GM12878 (cell line): ENCODE measurements around the gene UIMC1. TPM values are rescaled to one million over a fixed set of nuclear protein-coding genes. Genes with fewer than 3 reads are reported as not detected.

Experiments
- ATAC-seq: fragments of 200-7000 bp; cut with Tn5 transposase; 3 replicates; pipeline ENCODE4 v1.9.1; 2020; ENCODE audit warnings: mild to moderate bottlenecking, moderate library complexity
- BruUV-seq: library from RNA; stranded (reverse); fragments of 400-500 nt; replicated peaks from 2 replicates; lab custom pipeline; 2021; lab: Mats Ljungman, UMichigan
- CTCF ChIA-PET: fragments of 300-600 bp; sonication (Branson Sonifier 250); formaldehyde crosslinking; extraction: SDS; loops from one replicate; lab custom pipeline; 2021; ENCODE audit warnings: inconsistent platforms; lab: Yijun Ruan, JAX
- POLR2A ChIA-PET: fragments of 350-600 bp; formaldehyde crosslinking; extraction: SDS; loops from one replicate; lab custom pipeline; 2021; ENCODE audit warnings: inconsistent platforms; lab: Charles Lee
- RAD21 ChIA-PET: fragments of 300-600 bp; sonication (Branson Sonifier 250); formaldehyde crosslinking; loops from one replicate; lab custom pipeline; 2023; ENCODE audit warnings: antibody characterized with exemption; ENCODE audit not compliant: unreplicated experiment; lab: Charles Lee
- SMC1A ChIA-PET: fragments of 300-600 bp; sonication (Branson Sonifier 250); formaldehyde crosslinking; loops from one replicate; lab custom pipeline; 2023; ENCODE audit not compliant: unreplicated experiment, uncharacterized antibody; lab: Charles Lee
- DNase-seq: peaks from one replicate; pipeline ENCODE4 v3.0.0-alpha.2; 2011; ENCODE audit warnings: low read depth, low spot score
- FAIRE-seq: peaks from 3 replicates; lab custom pipeline; 2011; peaks lifted over from hg19 to GRCh38; lab: Jason Lieb, UNC
- H2AFZ ChIP-seq: 2 replicates; pipeline ENCODE4 v1.6.0; 2011; ENCODE audit warnings: low read depth, low read length, control low read depth; ENCODE audit not compliant: control insufficient read depth
- H3K27ac ChIP-seq: 2 replicates; pipeline ENCODE4 v1.5.1; 2011; ENCODE audit warnings: control low read depth; ENCODE audit not compliant: control insufficient read depth, insufficient read depth
- H3K27me3 ChIP-seq, 2 experiments: replicated peaks in 1 of 2; 2 replicates each; pipeline versions ENCODE4 v1.6.0 to v1.6.1; 2011; ENCODE audit warnings: low read length in 1 of 2; ENCODE audit not compliant: control insufficient read depth in 2 of 2, insufficient read depth in 2 of 2
- H3K36me3 ChIP-seq, 2 experiments: 2 replicates each; pipeline ENCODE4 v1.5.1; 2011; ENCODE audit warnings: low read length in 1 of 2; ENCODE audit not compliant: control insufficient read depth in 2 of 2, insufficient read depth in 2 of 2
- H3K4me1 ChIP-seq: 2 replicates; pipeline ENCODE4 v1.6.1; 2011; ENCODE audit warnings: mild to moderate bottlenecking, low read length, moderate library complexity, mixed read lengths; ENCODE audit not compliant: control insufficient read depth, insufficient read depth
- H3K4me2 ChIP-seq: 2 replicates; pipeline ENCODE4 v1.6.0; 2011; ENCODE audit warnings: control low read depth; ENCODE audit not compliant: control insufficient read depth, insufficient read depth
- H3K4me3 ChIP-seq: fragments of 200-600 bp; sonication (generic); 2 replicates; pipeline ENCODE4 v1.5.1; 2016
- H3K79me2 ChIP-seq: 2 replicates; pipeline ENCODE4 v1.6.0; 2011; ENCODE audit warnings: low read length; ENCODE audit not compliant: control insufficient read depth, insufficient read depth
- H3K9ac ChIP-seq: 2 replicates; pipeline ENCODE4 v1.8.0; 2011; ENCODE audit warnings: low read length, control low read depth, mixed read lengths; ENCODE audit not compliant: control insufficient read depth, insufficient read depth
- H3K9me3 ChIP-seq: replicated peaks from 3 replicates; pipeline ENCODE4 v1.5.1; 2011; ENCODE audit warnings: mild to moderate bottlenecking, low read length; ENCODE audit not compliant: control insufficient read depth, insufficient read depth
- H4K20me1 ChIP-seq: 2 replicates; pipeline ENCODE4 v1.6.0; 2011; ENCODE audit not compliant: control insufficient read depth, insufficient read depth
- CBFB ChIP-seq: IDR thresholded peaks from 2 replicates; pipeline ENCODE4 v1.6.1; 2016; ENCODE audit warnings: antibody characterized with exemption, low read depth
- DPF2 ChIP-seq: fragments of 450-650 bp; IDR thresholded peaks from 2 replicates; pipeline ENCODE4 v1.6.1; 2017; ENCODE audit warnings: mild to moderate bottlenecking
- EGR1 ChIP-seq, 2 experiments: IDR thresholded peaks; 1 replicate in 1 of 2; 2 replicates in 1 of 2; pipeline ENCODE4 v1.6.1; 2011 to 2012; ENCODE audit warnings: low read depth in 2 of 2, low read length in 2 of 2, borderline replicate concordance in 1 of 2, mild to moderate bottlenecking in 1 of 2, moderate library complexity in 1 of 2
- MXI1 ChIP-seq: fragments of 150-350 bp; IDR thresholded peaks from 2 replicates; pipeline ENCODE4 v1.6.1; 2011; ENCODE audit warnings: low read depth, mild to moderate bottlenecking, inconsistent platforms, low read length, improper control_type of control experiment
- SRF ChIP-seq, 2 experiments: IDR thresholded peaks; 2 replicates each; pipeline ENCODE4 v1.6.1; 2011; ENCODE audit warnings: low read depth in 2 of 2, low read length in 2 of 2, mild to moderate bottlenecking in 1 of 2, moderate library complexity in 1 of 2
- TCF3 ChIP-seq: IDR thresholded peaks from 2 replicates; pipeline ENCODE4 v1.6.1; 2012; ENCODE audit warnings: low read depth, mild to moderate bottlenecking, low read length, borderline replicate concordance; ENCODE audit not compliant: insufficient read depth
- ZNF217 ChIP-seq: fragments of 450-650 bp; IDR thresholded peaks from 2 replicates; pipeline ENCODE4 v1.6.1; 2017; ENCODE audit warnings: antibody characterized with exemption, mild to moderate bottlenecking
- WGBS: methylation state at CpG from one replicate; pipeline ENCODE4 v1.1.6; 2016; ENCODE audit warnings: low lambda C conversion rate; ENCODE audit not compliant: insufficient replicate concordance, insufficient coverage; ENCODE audit errors: missing lambda C conversion rate; 5-methylcytosine and 5-hydroxymethylcytosine counted together
- in situ Hi-C: fragments of 300-500 bp; cut with MboI; formaldehyde crosslinking; loops from 9 replicates; pipeline ENCODE4 v1.14.3; 2018; ENCODE audit warnings: mixed read lengths
- intact Hi-C: fragments of 100-400 bp; cut with micrococcal nuclease; formaldehyde crosslinking; loops from one replicate; pipeline ENCODE4 v1.14.2; 2022; ENCODE audit not compliant: unreplicated experiment
- polyA plus RNA-seq, 11 experiments: library from polyadenylated mRNA; depleted of rRNA in 4 of 11; unstranded in 6 of 11; stranded (reverse) in 5 of 11; fragments of >200 nt; fragmentation: Nextera tagmentation in 4 of 11; fragmentation: Illumina TruSeq in 1 of 11; extraction: Ambion mirVana in 4 of 11; extraction: Trizol in 1 of 11; gene quantifications; 1 replicate in 1 of 11; 2 replicates in 10 of 11; pipeline versions ENCODE4 v1.2.1 to v1.2.3, GENCODE V29; 2011 to 2016; ENCODE audit warnings: inconsistent platforms in 2 of 11, missing spikeins in 2 of 11, low read depth in 1 of 11
- total RNA-seq, 4 experiments: library from RNA; depleted of rRNA in 3 of 4; stranded (reverse); fragments of >200 nt in 3 of 4; fragmentation: Illumina TruSeq in 1 of 4; extraction: Trizol in 1 of 4; gene quantifications; 2 replicates each; pipeline versions ENCODE4 v1.2.1 to v1.2.3, GENCODE V29; 2013 to 2021
- TF ChIP-seq, protein P1 (sequence below): fragments of 450-650 bp; formaldehyde crosslinking; IDR thresholded peaks from 2 replicates; pipeline ENCODE4 v1.5.0; 2022; ENCODE audit warnings: mild to moderate bottlenecking, missing genetic modification characterization
- TF ChIP-seq, protein P2 (sequence below): fragments of 450-650 bp; IDR thresholded peaks from 2 replicates; pipeline ENCODE4 v1.6.1; 2017; ENCODE audit warnings: low read depth, mild to moderate bottlenecking, moderate library complexity

UIMC1 gene
- total and polyA plus RNA-seq, 10 of the 15 experiments (the other 5 are each of a cell fraction or from before 2014, with no cell fraction given): 16.2 to 51.4 (median 32.7) TPM

- no peaks in the 10 kb centered on the region for H3K9me3 ChIP-seq
- no peak for DNase-seq
- 82% methylated on average over 2 of the region's 2 CpGs for WGBS
- peaks cover 33% of the 10 kb centered on the region for H3K79me2 ChIP-seq
- ChIA-PET RAD21 (no interaction called here), POLR2A (interaction anchor here (0.8 kb wide), 1 partner anchor 369 kb away, joined by 3 read pairs; no protein-coding TSS in a partner anchor), SMC1A (interaction anchor here (0.5 to 3.0 kb wide), 2 partner anchors 13 to 30 kb away, joined by 3 to 9 read pairs; partner anchors contain the start of gene ZNF346), CTCF (interaction anchor here (0.5 to 1.3 kb wide), 3 partner anchors 14 to 128 kb away, joined by 3 to 5 read pairs (median 3); partner anchors contain the start of gene ZNF346)
- no peak overlapping the region for H2AFZ ChIP-seq
- peaks cover 2% of the 10 kb centered on the region for H3K4me1 ChIP-seq
- in situ Hi-C loops: no loop called here
- no peak for ATAC-seq
- no peaks in the 10 kb centered on the region for H3K27me3 ChIP-seq
- H3K9ac ChIP-seq: no peak overlapping the region
- H4K20me1 ChIP-seq: 0 out of 2 replicates have a peak, but pooled peaks cover 2% of the 10 kb centered on the region
- intact Hi-C loops: no loop called here
- no TSS peak for BruUV-seq
- no peak overlapping the region for H3K27ac ChIP-seq
- TF ChIP-seq CBFB: no peak
- no peaks in the 10 kb centered on the region for H3K36me3 ChIP-seq
- H3K4me2 ChIP-seq: no peak overlapping the region
- H3K4me3 ChIP-seq: no peak overlapping the region
- FAIRE-seq: no peak
Observed at GRCh38 chr5:177008716-177009115, 2.1 kb upstream of the UIMC1 start.

DNA sequence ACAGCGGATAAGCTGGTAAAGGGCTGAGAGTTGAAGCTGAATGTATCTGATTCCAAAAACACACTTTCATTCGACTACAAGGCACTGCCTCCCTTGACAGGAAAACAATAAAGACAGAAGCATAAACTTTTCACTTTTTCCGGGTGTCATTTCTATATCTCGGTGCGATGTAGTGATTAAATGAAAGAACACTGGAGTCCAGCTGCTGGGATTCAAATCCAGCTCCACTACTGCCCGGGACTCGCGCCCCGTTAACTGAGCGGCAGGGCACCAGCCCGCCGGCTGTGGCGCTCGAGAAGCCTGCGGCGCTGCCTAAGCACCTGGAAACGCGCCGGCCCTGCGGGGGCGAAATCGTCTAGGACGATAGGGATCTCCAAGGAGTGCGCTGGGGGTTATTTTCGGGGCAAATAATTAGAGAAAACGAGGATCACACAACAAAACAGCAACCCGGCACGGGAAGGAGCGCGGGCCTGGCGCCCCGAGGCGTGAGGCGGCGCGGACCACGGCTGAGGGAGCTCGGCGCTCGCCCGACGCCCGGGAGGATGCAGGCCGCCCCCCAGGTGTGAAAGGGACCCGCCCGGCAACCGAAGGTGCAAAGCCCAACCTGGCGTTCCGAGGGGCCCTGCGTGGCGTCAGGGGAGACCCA is 837 bp downstream of the UIMC1 start:
- DNase-seq: no peak
- Histone ChIP-seq H3K4me2 (peak overlapping the region; percentile 91), H3K27ac (peak overlapping the region; percentile 78), H3K4me3 (peak overlapping the region; percentile 59), H4K20me1 (0 out of 2 replicates have a peak, but pooled peaks cover 2% of the 10 kb centered on the region), H3K79me2 (peaks cover 63% of the 10 kb centered on the region), H3K9me3 (no peaks in the 10 kb centered on the region), H3K36me3 (no peaks in the 10 kb centered on the region), H3K9ac (peak overlapping the region; percentile 94), H3K4me1 (peaks cover 4% of the 10 kb centered on the region), H2AFZ (peak overlapping the region; percentile 94), H3K27me3 (no peaks in the 10 kb centered on the region)
- in situ Hi-C loops (no loop called here), intact Hi-C loops (loop anchor here (1.0 kb wide), 1 partner anchor 17 kb away; the partner anchor contains the start of gene ZNF346)
- CTCF ChIA-PET: interaction anchor here (1.0 to 4.9 kb wide), 8 partner anchors 10 to 108 kb away, joined by 3 to 40 read pairs (median 8); partner anchors contain the start of gene ZNF346
- under 1% methylated on average over 47 of the region's 51 CpGs for WGBS
- RAD21 ChIA-PET: interaction anchor here (0.9 to 1.7 kb wide), 6 partner anchors 9 to 345 kb away, joined by 3 to 8 read pairs (median 3); no protein-coding TSS in a partner anchor
- POLR2A ChIA-PET: interaction anchor here (0.5 to 1.8 kb wide), 6 partner anchors 9 to 131 kb away, joined by 3 to 17 read pairs (median 6); no protein-coding TSS in a partner anchor
- peak; percentile 84 for ATAC-seq
- FAIRE-seq: no peak
- SMC1A ChIA-PET: interaction anchor here (1.2 to 4.0 kb wide), 8 partner anchors 10 to 80 kb away, joined by 3 to 30 read pairs (median 10); partner anchors contain the start of gene ZNF346
- no TSS peak for BruUV-seq
- 0 out of 2 replicates have a peak, but pooled peaks have one; percentile 19 for TF ChIP-seq DPF2
- TF ChIP-seq MXI1: peak; percentile 55; the same call in 1 of the 2 replicates
- TF ChIP-seq ZNF217: no peak
- TF ChIP-seq CBFB: no peak
- no peak for TF ChIP-seq TCF3
- TF ChIP-seq, protein P1, sequence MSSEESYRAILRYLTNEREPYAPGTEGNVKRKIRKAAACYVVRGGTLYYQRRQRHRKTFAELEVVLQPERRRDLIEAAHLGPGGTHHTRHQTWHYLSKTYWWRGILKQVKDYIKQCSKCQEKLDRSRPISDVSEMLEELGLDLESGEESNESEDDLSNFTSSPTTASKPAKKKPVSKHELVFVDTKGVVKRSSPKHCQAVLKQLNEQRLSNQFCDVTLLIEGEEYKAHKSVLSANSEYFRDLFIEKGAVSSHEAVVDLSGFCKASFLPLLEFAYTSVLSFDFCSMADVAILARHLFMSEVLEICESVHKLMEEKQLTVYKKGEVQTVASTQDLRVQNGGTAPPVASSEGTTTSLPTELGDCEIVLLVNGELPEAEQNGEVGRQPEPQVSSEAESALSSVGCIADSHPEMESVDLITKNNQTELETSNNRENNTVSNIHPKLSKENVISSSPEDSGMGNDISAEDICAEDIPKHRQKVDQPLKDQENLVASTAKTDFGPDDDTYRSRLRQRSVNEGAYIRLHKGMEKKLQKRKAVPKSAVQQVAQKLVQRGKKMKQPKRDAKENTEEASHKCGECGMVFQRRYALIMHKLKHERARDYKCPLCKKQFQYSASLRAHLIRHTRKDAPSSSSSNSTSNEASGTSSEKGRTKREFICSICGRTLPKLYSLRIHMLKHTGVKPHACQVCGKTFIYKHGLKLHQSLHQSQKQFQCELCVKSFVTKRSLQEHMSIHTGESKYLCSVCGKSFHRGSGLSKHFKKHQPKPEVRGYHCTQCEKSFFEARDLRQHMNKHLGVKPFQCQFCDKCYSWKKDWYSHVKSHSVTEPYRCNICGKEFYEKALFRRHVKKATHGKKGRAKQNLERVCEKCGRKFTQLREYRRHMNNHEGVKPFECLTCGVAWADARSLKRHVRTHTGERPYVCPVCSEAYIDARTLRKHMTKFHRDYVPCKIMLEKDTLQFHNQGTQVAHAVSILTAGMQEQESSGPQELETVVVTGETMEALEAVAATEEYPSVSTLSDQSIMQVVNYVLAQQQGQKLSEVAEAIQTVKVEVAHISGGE (CRISPR knock-in tag): no peak
- TF ChIP-seq, protein P2, sequence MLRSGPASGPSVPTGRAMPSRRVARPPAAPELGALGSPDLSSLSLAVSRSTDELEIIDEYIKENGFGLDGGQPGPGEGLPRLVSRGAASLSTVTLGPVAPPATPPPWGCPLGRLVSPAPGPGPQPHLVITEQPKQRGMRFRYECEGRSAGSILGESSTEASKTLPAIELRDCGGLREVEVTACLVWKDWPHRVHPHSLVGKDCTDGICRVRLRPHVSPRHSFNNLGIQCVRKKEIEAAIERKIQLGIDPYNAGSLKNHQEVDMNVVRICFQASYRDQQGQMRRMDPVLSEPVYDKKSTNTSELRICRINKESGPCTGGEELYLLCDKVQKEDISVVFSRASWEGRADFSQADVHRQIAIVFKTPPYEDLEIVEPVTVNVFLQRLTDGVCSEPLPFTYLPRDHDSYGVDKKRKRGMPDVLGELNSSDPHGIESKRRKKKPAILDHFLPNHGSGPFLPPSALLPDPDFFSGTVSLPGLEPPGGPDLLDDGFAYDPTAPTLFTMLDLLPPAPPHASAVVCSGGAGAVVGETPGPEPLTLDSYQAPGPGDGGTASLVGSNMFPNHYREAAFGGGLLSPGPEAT: peak; percentile 10; the same call in 1 of the 2 replicates
- TF ChIP-seq SRF (IDR thresholded peaks at IDR 0.05; ENCODE audit: low read depth in 2 of 2, low read length in 2 of 2): no peak
- peak in 1 of 2 experiments; percentile 89; a peak in 2 of 3 replicates for TF ChIP-seq EGR1 (IDR thresholded peaks at IDR 0.05; ENCODE audit: borderline replicate concordance in 1 of 2, low read depth in 2 of 2, low read length in 2 of 2)
